Measurements from ENCODE around the gene TUBGCP6. TPM values are rescaled to one million over a fixed set of nuclear protein-coding genes. Genes with fewer than 3 reads are reported as not detected.

The TUBGCP6 gene
- total and polyA plus RNA-seq, 2 donors (not counting 3 experiments of a cell fraction or from before 2014, with no cell fraction given), result 33.1 to 45.3 TPM

DNA sequence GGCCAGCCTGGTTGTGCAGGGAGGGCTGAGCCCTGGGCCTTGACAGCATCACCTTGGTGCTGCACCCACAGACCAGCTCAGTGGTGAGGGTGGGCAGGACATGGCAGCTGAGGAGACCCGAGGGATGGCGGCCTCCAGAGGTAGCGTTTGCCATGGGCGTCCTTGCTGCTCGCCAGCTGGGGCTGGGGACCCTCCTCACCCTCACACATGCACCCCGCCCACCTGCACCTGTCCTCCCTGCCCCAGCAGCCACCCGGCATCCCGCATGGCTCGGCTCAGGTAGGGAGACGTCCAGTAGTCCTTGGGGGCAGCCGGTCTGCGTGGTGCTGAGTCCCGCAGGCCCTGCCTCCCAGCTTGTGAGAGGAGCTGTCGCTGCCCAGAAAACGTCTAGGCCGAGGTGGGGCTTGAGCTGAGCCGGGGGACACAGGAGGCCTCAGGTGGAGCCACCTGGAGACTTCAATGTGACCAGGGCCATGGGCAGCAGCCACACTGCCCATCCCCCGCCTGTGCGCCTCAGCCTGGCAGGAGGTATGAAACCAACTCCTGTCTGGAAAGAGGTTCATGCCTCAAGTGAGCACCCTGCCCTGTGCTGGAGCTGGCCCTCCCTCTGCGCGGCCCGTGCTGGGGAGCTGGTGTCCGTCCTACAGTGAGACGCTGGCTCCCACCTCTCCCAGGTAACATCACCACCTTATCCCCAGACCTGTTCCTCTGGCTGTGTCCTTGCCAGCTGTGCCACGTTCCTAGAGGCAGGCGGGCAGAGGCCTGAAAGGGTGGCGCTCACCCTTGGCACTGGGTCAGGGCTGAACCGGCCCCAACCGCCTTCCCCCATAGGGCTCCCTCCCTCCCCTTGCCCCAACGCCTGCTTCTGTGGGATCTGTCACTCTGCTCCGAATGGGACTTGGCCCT is 62.4 kb downstream of the TUBGCP6 start:
- no peak overlapping the region for H2AFZ ChIP-seq (ENCODE audit: low read depth, low read length)
- H3K4me3 ChIP-seq (replicated peaks in 1 of 3; ENCODE audit: insufficient read depth in 1 of 3, low read depth in 1 of 3, low read length in 3 of 3), result no peak overlapping the region
- no peaks in the 10 kb centered on the region for H3K36me3 ChIP-seq (ENCODE audit: control insufficient read depth in 2 of 2, extremely low read depth in 1 of 2, insufficient read depth in 2 of 2, low read length in 2 of 2)
- intact Hi-C loops (cut with micrococcal nuclease), result no loop called here
- H3K4me1 ChIP-seq (ENCODE audit: control insufficient read depth, extremely low read depth, insufficient read depth, low read length), result peaks cover 19% of the 10 kb centered on the region
- ChIA-PET CTCF (no interaction called here), POLR2A (no interaction called here)
- no peaks in the 10 kb centered on the region for H4K20me1 ChIP-seq (replicated peaks; ENCODE audit: control insufficient read depth, extremely low read depth, insufficient read depth, low read length)
- TF ChIP-seq, protein P1, sequence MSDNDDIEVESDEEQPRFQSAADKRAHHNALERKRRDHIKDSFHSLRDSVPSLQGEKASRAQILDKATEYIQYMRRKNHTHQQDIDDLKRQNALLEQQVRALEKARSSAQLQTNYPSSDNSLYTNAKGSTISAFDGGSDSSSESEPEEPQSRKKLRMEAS (IDR thresholded peaks at IDR 0.05; ENCODE audit: insufficient read depth, insufficient read length), result no peak
- no peak for TF ChIP-seq FOS (IDR thresholded peaks at IDR 0.05; ENCODE audit: borderline replicate concordance, insufficient read depth, low read length)
- no peak for TF ChIP-seq GATA2 (IDR thresholded peaks at IDR 0.05; ENCODE audit: insufficient read depth, insufficient read length, low read depth, low read length)
- no peak for TF ChIP-seq CTCF (IDR thresholded peaks at IDR 0.05; ENCODE audit: extremely low read depth in 1 of 2, insufficient read depth in 1 of 2, low read depth in 1 of 2, low read length in 2 of 2)
- no peak for TF ChIP-seq JUN (IDR thresholded peaks at IDR 0.05; ENCODE audit: borderline replicate concordance, insufficient read depth, insufficient read length, low read depth)
- no peak for TF ChIP-seq MYC (IDR thresholded peaks at IDR 0.05; ENCODE audit: low read depth, low read length)
- no peak for TF ChIP-seq EZH2 (IDR thresholded peaks at IDR 0.05; ENCODE audit: borderline replicate concordance, low read depth, low read length, severe bottlenecking)
- no peak for TF ChIP-seq POLR2AphosphoS5 (IDR thresholded peaks at IDR 0.05; ENCODE audit: insufficient read depth, low read depth, low read length)
- no peak overlapping the region for H3K27ac ChIP-seq (ENCODE audit: insufficient read depth, low read depth, low read length)
- no peak overlapping the region for H3K4me2 ChIP-seq (ENCODE audit: insufficient read depth, low read length)
- peaks cover 15% of the 10 kb centered on the region for H3K79me2 ChIP-seq (ENCODE audit: control insufficient read depth, insufficient read depth, low read length)
- dilution Hi-C loops (cut with MboI; ENCODE audit: extremely low pct_ligation_motif_present, low sequenced_read_pairs), result no loop called here
- H3K9ac ChIP-seq (replicated peaks; ENCODE audit: extremely low read depth, insufficient read depth, low read length), result no peak overlapping the region
- no TSS peak for BruUV-seq (replicated peaks)
- no peaks in the 10 kb centered on the region for H3K9me1 ChIP-seq (replicated peaks; ENCODE audit: control insufficient read depth, extremely low read depth, insufficient read depth, low read length)
- DNase-seq (ENCODE audit: low read depth, low spot score), result no peak
- no peaks in the 10 kb centered on the region for H3K27me3 ChIP-seq (ENCODE audit: control insufficient read depth in 2 of 2, insufficient read depth in 2 of 2, low read length in 2 of 2)
- FAIRE-seq, result no peak
- H3K9me3 ChIP-seq (replicated peaks; ENCODE audit: control insufficient read depth, insufficient read depth, low read length), result no peaks in the 10 kb centered on the region

Measured in endothelial cell of umbilical vein (primary cell).